GM21381 (cell line): ENCODE data around the gene FBN3.

Source experiments
- ATAC-seq: cut with Tn5 transposase; IDR thresholded peaks from one replicate; pipeline ENCODE4 v1.9.1; 2021; ENCODE audit warnings: mild to moderate bottlenecking, moderate library complexity; ENCODE audit not compliant: unreplicated experiment

The FBN3 gene

GRCh38 chr19:8148410-8149260 is 757 bp downstream of the FBN3 start:
- no peak for ATAC-seq

- no peak for ATAC-seq
Measured at GRCh38 chr19:8148088-8148409, 1.3 kb downstream of the FBN3 start.

DNA sequence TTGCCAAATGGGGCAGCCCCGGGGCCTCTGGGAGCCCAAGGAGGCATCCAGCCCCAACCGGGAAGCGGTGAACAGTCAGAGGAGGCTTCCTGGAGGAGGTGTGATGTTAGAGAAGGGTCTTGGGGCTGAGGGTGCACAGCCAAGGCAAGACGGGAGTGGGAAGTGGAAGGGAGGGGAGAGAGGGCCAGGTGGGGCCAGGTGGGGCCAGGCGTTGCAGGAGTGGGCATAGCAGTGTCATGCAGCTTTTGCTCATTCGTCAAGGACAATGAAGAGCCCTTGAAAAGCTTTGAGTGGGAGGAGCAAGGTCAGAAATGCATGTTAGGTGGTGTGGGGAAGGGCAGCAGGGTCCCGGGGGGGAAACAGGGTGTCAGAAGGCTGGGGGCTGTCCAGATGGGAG is 1.8 kb downstream of the FBN3 start:
- ATAC-seq = no peak

DNA sequence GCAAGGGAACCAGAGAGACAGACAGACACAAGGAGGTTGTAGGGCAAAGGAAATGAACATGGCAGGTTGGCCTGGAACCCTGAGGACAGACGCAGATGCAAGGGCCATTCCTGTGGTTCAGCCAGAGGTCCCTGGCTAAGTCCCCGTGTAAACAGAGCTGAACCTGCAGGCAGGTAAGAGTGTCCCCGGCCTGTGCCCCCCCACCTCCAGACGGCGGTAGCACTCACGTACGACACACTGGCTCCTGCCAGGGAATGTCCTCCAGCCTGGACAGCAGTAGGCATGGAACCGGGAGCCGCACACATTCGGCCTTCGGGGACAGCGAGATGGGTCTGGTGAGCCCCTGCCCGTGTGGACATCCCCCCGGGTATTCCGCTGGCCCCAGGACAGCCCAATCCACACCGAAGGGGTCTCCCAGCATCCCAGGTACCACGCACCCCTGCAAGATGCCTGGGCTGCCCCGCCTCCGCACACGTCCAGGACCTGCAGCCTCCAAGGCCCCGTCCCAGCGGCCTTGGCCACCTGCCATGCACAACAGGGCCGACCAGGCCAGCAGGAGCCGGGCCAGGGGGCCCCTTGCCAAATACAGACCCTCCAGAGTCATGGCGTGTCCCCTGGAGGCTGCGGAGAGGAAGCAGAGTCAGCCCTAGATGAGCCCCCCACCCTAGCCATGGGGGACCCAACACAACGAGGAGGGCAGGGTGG is 2.4 kb downstream of the FBN3 start:
- no peak for ATAC-seq

DNA sequence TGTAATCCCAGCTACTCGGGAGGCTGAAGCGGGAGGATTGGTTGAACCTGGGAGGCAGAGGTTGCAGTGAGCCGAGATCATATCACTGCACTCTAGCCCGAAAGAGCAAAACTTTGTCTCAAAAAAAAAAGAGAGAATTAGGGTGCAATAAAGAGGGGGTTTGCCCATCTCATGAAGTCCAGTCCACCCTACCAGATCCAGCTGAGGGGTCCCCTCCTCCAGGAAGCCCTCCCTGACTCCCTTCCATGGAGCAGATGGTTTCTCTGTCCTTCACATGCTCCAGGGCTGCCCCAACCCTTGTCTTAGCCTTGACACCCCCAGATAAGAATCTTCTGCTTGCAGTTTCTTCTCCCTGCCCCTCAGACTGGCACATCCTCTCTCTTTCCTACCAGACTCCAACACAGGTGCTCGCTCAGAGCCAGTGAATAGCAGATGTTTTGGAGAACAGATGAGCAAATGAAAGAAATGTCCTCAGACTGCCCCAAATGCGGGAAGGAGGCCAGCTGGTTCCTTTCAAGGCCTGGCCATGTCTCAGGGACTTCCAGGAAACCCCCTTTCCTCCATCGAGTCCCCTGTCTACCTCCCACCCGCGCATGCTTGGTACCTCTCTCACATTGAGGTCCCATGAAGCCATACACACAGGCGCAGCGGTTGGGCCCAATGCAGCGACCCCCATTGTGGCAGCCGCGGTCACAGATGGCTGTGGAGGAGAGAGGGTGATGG is 5.0 kb downstream of the FBN3 start:
- no peak for ATAC-seq

- ATAC-seq = no peak
Measured at GRCh38 chr19:8143041-8143440, 6.4 kb downstream of the FBN3 start.

GRCh38 chr19:8142513-8142900 is 6.9 kb downstream of the FBN3 start:
- ATAC-seq = no peak

- no peak for ATAC-seq
Measured at GRCh38 chr19:8141726-8142512, 7.5 kb downstream of the FBN3 start.

DNA sequence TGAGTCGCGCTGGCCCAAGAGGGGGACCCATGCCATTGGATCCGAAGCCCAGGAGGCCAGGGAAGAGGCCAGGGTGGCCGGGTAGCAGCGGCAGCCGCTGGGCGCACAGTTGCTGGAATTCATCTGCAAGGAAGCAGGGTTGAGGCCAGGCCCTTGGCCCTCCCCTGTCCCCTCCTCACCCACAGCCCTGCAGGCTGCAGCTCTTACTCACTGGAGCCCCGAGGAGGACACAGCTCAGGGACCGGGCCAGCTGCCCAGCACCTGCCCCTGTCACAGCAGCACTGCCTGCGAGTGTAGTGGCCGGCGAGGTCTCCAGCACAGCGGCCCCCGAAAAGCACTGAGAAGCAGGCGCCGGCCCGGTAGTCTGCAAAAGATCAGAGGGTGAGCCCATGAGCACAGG is 11.2 kb downstream of the FBN3 start:
- no peak for ATAC-seq

GRCh38 chr19:8137425-8137824 is 12.0 kb downstream of the FBN3 start:
- ATAC-seq = no peak

DNA sequence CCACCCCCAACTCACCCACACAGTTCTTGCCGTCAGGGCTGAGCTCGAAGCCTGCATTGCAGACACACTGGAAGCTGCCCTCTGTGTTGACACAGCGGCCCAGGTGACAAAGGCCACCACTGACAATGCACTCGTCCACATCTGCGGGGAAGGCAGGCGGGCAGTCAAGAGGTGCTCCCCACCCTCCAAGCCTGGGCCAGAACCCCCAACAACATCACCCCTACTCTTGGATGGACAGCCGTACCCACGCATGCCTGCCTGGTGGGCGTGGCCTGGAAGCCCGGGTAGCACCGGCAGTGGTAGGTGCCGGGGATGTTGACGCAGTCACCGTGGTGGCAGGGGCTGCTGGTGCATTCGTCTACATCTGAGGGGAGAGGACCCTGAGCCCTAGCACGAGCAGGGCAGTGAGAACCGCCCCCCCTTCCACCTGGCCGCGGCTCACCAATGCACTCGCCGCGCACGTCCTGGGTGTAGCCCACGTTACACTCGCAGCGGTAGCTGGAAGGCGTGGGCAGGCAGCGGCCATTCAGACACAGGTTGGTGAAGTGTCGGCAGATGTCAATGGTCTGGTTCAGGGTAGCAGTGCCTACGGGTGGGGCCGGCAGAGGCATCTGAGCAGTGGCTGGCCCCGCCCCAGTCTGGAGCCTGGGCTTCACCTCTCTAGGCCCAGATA is 13.3 kb downstream of the FBN3 start:
- no peak for ATAC-seq

DNA sequence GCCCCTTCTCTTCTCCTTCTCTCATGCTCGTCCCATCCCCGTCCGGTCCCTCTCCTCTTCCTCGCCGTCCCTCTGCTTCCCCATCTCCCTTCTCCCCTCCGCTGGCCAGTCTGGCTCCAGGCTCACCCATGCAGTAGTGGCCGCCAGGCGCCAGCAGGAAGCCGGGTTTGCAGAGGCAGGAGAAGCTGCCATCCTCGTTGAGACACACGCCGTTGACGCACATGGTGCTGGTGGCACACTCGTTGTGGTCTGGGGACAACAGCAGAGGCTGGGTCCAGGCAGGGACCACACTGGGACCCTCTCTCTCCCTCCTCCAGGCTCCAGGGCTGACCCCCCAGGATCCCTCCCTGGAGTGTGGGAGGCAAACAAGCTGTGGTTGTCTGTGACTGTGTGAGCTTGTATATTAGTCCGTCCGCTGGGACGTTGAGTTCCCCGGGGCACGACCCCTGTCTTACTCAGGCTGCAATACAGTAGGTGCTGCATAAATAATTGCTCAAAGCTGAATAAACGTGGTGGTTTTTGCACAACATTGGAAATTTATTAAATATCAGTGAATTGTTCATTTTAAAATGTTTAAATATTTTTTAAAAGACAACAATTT is 16.4 kb downstream of the FBN3 start:
- no peak for ATAC-seq

GRCh38 chr19:8131517-8131916 is 17.9 kb downstream of the FBN3 start:
- ATAC-seq = no peak

GRCh38 chr19:8129061-8129618 is 20.3 kb downstream of the FBN3 start:
- ATAC-seq = no peak

- no peak for ATAC-seq
Measured at GRCh38 chr19:8128551-8128950, 20.8 kb downstream of the FBN3 start.

DNA sequence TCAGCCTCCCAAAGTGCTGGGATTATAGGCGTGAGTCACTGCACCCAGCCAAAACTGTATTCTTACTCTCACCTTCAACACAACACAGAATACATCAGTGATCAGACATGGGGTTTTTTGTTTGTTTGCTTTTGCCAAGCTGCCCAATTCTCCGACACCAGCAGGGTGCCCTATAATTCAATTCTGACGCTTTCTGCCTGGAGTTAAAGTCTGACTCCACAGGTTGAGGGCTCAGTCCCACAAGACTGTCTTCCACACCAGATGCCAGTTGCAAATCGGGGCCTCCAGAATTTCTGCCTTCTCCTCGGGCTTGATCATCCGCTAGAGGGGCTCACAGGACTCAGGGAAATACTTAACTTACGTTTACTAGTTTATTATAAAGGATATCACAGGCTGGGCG is 22.1 kb downstream of the FBN3 start:
- no peak for ATAC-seq

DNA sequence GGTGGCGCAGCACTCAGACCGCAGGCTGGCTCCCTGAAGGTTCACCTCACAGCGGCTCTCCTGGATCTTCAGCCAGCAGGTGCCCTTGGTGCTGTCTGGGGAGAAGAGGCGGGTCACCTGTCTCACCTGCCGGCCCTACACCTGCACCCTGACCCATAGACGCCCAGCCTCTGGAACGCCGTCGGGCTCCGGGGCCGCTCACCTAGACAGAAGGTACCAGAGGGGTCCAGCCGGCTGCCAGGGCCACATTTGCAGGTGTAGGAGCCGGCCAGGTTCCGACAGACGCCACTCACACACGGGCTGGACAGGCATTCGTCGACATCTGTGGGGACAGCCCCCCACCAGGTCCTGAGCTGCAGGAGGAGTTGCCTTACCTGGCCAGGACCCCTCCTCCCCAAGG is 22.9 kb downstream of the FBN3 start:
- no peak for ATAC-seq

GRCh38 chr19:8126008-8126407 is 23.4 kb downstream of the FBN3 start:
- ATAC-seq = no peak

DNA sequence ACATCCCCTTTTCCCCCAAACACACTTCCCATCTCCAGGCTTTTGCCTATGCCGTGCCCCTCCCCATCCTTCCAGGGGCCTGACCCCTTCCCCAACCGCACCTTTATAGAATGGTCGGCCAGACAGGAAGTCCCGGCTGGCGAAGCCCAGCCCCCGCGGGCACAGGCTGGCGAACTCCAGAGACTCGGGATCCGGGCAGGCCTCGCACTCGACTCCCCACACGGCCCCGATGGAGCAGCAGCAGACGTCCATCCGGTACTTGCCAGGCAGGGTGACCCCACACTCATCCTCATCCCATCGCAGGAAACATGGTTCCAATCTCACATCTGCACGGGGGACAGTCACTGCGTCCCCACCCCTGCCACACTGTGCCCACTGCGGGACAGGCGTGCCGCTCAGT is 25.7 kb downstream of the FBN3 start:
- no peak for ATAC-seq
